MG63 (cell line): ENCODE data around the gene HYAL4. TPM values are rescaled to one million over a fixed set of nuclear protein-coding genes. Genes with fewer than 3 reads are reported as not detected.

Experiments
- total RNA-seq: library from RNA; depleted of rRNA; stranded (reverse); fragments of >200 nt; shearing (Covaris generic); gene quantifications from 2 replicates; pipeline ENCODE4 v1.2.3, GENCODE V29; 2014; ENCODE audit warnings: low replicate concordance; rRNA removed

Gene HYAL4
- total RNA-seq, 1 experiment from 2014 or later = not detected

Other genes with a start within 250 kb of the HYAL4 start
- gene ASB15, start 243.3 kb upstream of the HYAL4 start, total RNA-seq = not detected in 2 replicates
- not detected in 2 replicates for gene LMOD2, start 189.3 kb upstream of the HYAL4 start, total RNA-seq
- gene WASL, start 96.2 kb upstream of the HYAL4 start, total RNA-seq = 1.4 TPM in 2 replicates
- gene SPAM1, start 80.1 kb downstream of the HYAL4 start, total RNA-seq = not detected in 2 replicates
- not detected in 2 replicates for gene TMEM229A, start 187.9 kb downstream of the HYAL4 start, total RNA-seq